Naive thymus-derived CD8-positive, alpha-beta T cell (primary cell): ENCODE data around the gene KPNA3. TPM values are rescaled to one million over a fixed set of nuclear protein-coding genes. Genes with fewer than 3 reads are reported as not detected.
A peak's percentile ranks its signal among the peaks of the same experiment; 100 is the strongest.

Experiments
- ATAC-seq, 2 donors: fragments of 150-1000 bp; cut with Tn5 transposase in 1 of 2; sonication (Bioruptor Pico), chemical (Tn5 transposase) in 1 of 2; 1 replicate in 1 of 2; 2 replicates in 1 of 2; pipeline ENCODE4 v1.10.0; 2021; ENCODE audit warnings: mild to moderate bottlenecking in 2 of 2, moderate library complexity in 2 of 2
- POLR2A ChIA-PET: fragments of 350-600 bp; sonication (Branson Sonifier 250); formaldehyde crosslinking; loops from one replicate; lab custom pipeline; 2021; ENCODE audit warnings: antibody characterized with exemption; lab: Charles Lee
- DNase-seq, 10 donors: peaks; one replicate each; pipeline versions ENCODE4 v3.0.0 to v3.0.0-alpha.2; 2020 to 2022
- H3K27ac Mint-ChIP-seq, 10 donors: one replicate each; pipeline ENCODE4 v1.8.0; 2020 to 2022; ENCODE audit warnings: mild to moderate bottlenecking in 10 of 10, mixed read lengths in 10 of 10, moderate library complexity in 4 of 10, inconsistent platforms in 1 of 10
- H3K27me3 Mint-ChIP-seq, 5 donors: one replicate each; pipeline ENCODE4 v1.8.0; 2021 to 2022; ENCODE audit warnings: mixed read lengths in 5 of 5
- H3K36me3 Mint-ChIP-seq, 3 donors: one replicate each; pipeline ENCODE4 v1.8.0; 2020 to 2022; ENCODE audit warnings: mixed read lengths in 3 of 3, mild to moderate bottlenecking in 2 of 3, inconsistent platforms in 1 of 3
- H3K4me1 Mint-ChIP-seq, 4 donors: one replicate each; pipeline ENCODE4 v1.8.0; 2021 to 2022; ENCODE audit warnings: mixed read lengths in 4 of 4
- H3K4me3 Mint-ChIP-seq, 10 donors: one replicate each; pipeline ENCODE4 v1.8.0; 2020 to 2022; ENCODE audit warnings: mild to moderate bottlenecking in 10 of 10, mixed read lengths in 10 of 10, moderate library complexity in 6 of 10, inconsistent platforms in 1 of 10
- H3K9me3 Mint-ChIP-seq, 9 donors: one replicate each; pipeline ENCODE4 v1.8.0; 2020 to 2022; ENCODE audit warnings: mixed read lengths in 9 of 9, mild to moderate bottlenecking in 3 of 9, inconsistent platforms in 1 of 9, moderate library complexity in 1 of 9
- polyA plus RNA-seq, 3 donors: library from polyadenylated mRNA; unstranded; fragments of 300-500 nt; fragmentation: Illumina TruSeq; gene quantifications; one replicate each; pipeline ENCODE4 v1.2.3, GENCODE V29; 2021
- total RNA-seq, 8 experiments: library from RNA in 2 of 8; stranded (reverse) in 2 of 8; gene quantifications; one replicate each; pipeline ENCODE4 v1.2.3 and lab custom pipeline; 2021 to 2026

Gene KPNA3
- total and polyA plus RNA-seq, 5 experiments from 2014 or later = 20.2 to 27.3 (median 22.7) TPM

GRCh38 chr13:49690133-49690994 is 102.1 kb downstream of the KPNA3 start:
- Mint-ChIP-seq H3K27me3 (no peaks in the 10 kb centered on the region), H3K27ac (peak overlapping the region; percentile 15 to 89 (median 79)), H3K4me1 (peaks cover 13 to 60% (median 29%) of the 10 kb centered on the region in 4 donors), H3K9me3 (no peaks in the 10 kb centered on the region), H3K4me3 (peak overlapping the region; percentile 82 to 94 (median 89)), H3K36me3 (peaks cover 0 to 16% (median 0%) of the 10 kb centered on the region in 3 donors)
- POLR2A ChIA-PET = interaction anchor here (0.7 to 3.2 kb wide), 8 partner anchors 8 to 1535 kb away, joined by 3 to 24 read pairs (median 4); partner anchors contain the start of genes CAB39L, CDADC1, KPNA3 and SETDB2
- ATAC-seq = peak; percentile 1 to 3
- peak in 1 of 10 donors; percentile 11 for DNase-seq

GRCh38 chr13:49683489-49683888 is 109.0 kb downstream of the KPNA3 start:
- ATAC-seq (no peak), DNase-seq (no peak)
- Mint-ChIP-seq H3K9me3 (no peaks in the 10 kb centered on the region), H3K4me3 (peak overlapping the region in 1 of 10 donors; percentile 26), H3K27me3 (no peaks in the 10 kb centered on the region), H3K27ac (peak overlapping the region in 1 of 10 donors; percentile 59), H3K36me3 (peaks cover 0 to 25% (median 0%) of the 10 kb centered on the region in 3 donors), H3K4me1 (peaks cover 10 to 57% (median 17%) of the 10 kb centered on the region in 4 donors)
- POLR2A ChIA-PET = interaction anchor here (0.6 to 1.4 kb wide), 2 partner anchors 8 to 20 kb away, joined by 3 read pairs; partner anchors contain the start of gene EBPL

- no peaks in the 10 kb centered on the region for H3K9me3 Mint-ChIP-seq
- POLR2A ChIA-PET = interaction anchor here (0.6 to 1.4 kb wide), 2 partner anchors 9 to 1635 kb away, joined by 3 read pairs; partner anchors contain the start of gene EBPL
- H3K4me1 Mint-ChIP-seq = peaks cover 6 to 48% (median 14%) of the 10 kb centered on the region in 4 donors
- H3K27ac Mint-ChIP-seq = peak overlapping the region in 6 of 10 donors; percentile 8 to 59 (median 48)
- no peak for DNase-seq
- peaks cover 0 to 26% (median 3%) of the 10 kb centered on the region in 3 donors for H3K36me3 Mint-ChIP-seq
- ATAC-seq = no peak
- no peak overlapping the region for H3K4me3 Mint-ChIP-seq
- no peaks in the 10 kb centered on the region for H3K27me3 Mint-ChIP-seq
Measured at GRCh38 chr13:49681842-49682435, 110.5 kb downstream of the KPNA3 start.

- H3K36me3 Mint-ChIP-seq = peaks cover 0 to 20% (median 5%) of the 10 kb centered on the region in 3 donors
- H3K9me3 Mint-ChIP-seq = no peaks in the 10 kb centered on the region
- H3K27ac Mint-ChIP-seq = peak overlapping the region in 4 of 10 donors; percentile 34 to 70 (median 52)
- DNase-seq (peak in 2 of 10 donors; percentile 10 to 11), ATAC-seq (peak in 1 of 2 donors; percentile 52)
- H3K4me1 Mint-ChIP-seq = peaks cover 3 to 33% (median 8%) of the 10 kb centered on the region in 4 donors
- POLR2A ChIA-PET = no interaction called here
- no peak overlapping the region for H3K4me3 Mint-ChIP-seq
- no peaks in the 10 kb centered on the region for H3K27me3 Mint-ChIP-seq
Measured at GRCh38 chr13:49679246-49679645, 113.2 kb downstream of the KPNA3 start.

GRCh38 chr13:49678191-49678914 is 114.1 kb downstream of the KPNA3 start:
- H3K4me3 Mint-ChIP-seq = no peak overlapping the region

GRCh38 chr13:49676581-49677298 is 115.7 kb downstream of the KPNA3 start:
- ATAC-seq = no peak
- Mint-ChIP-seq H3K4me1 (peaks cover 3 to 24% (median 8%) of the 10 kb centered on the region in 4 donors), H3K27ac (peak overlapping the region in 1 of 10 donors; percentile 3), H3K36me3 (peaks cover 0 to 21% (median 5%) of the 10 kb centered on the region in 3 donors), H3K4me3 (no peak overlapping the region), H3K9me3 (no peaks in the 10 kb centered on the region), H3K27me3 (no peaks in the 10 kb centered on the region)
- no peak for DNase-seq
- POLR2A ChIA-PET = no interaction called here

More at GRCh38 chr13:49678191-49678914, 114.1 kb downstream of the KPNA3 start:
- H3K36me3 Mint-ChIP-seq = peaks cover 0 to 21% (median 5%) of the 10 kb centered on the region in 3 donors
- no peaks in the 10 kb centered on the region for H3K9me3 Mint-ChIP-seq
- H3K27ac Mint-ChIP-seq = no peak overlapping the region
- ATAC-seq (no peak), DNase-seq (no peak)
- peaks cover 3 to 31% (median 8%) of the 10 kb centered on the region in 4 donors for H3K4me1 Mint-ChIP-seq
- H3K27me3 Mint-ChIP-seq = no peaks in the 10 kb centered on the region
- POLR2A ChIA-PET = no interaction called here

GRCh38 chr13:49670828-49671227 is 121.7 kb downstream of the KPNA3 start:
- POLR2A ChIA-PET = no interaction called here
- Mint-ChIP-seq H3K9me3 (no peaks in the 10 kb centered on the region), H3K4me1 (peaks cover 0 to 9% (median 1%) of the 10 kb centered on the region in 4 donors), H3K27me3 (no peaks in the 10 kb centered on the region), H3K27ac (no peak overlapping the region), H3K36me3 (peaks cover 0 to 36% (median 12%) of the 10 kb centered on the region in 3 donors), H3K4me3 (no peak overlapping the region)
- ATAC-seq = no peak
- DNase-seq = no peak

GRCh38 chr13:49669735-49670309 is 122.7 kb downstream of the KPNA3 start:
- peak in 2 of 10 donors; percentile 16 to 44 for DNase-seq
- POLR2A ChIA-PET = no interaction called here
- Mint-ChIP-seq H3K4me1 (peaks cover 0 to 9% (median 0%) of the 10 kb centered on the region in 4 donors), H3K27me3 (no peaks in the 10 kb centered on the region), H3K36me3 (peaks cover 0 to 33% (median 13%) of the 10 kb centered on the region in 3 donors), H3K9me3 (no peaks in the 10 kb centered on the region), H3K27ac (peak overlapping the region in 1 of 10 donors; percentile 26), H3K4me3 (no peak overlapping the region)
- peak in 1 of 2 donors; percentile 39 for ATAC-seq

- Mint-ChIP-seq H3K9me3 (no peaks in the 10 kb centered on the region), H3K36me3 (peaks cover 0 to 34% (median 17%) of the 10 kb centered on the region in 3 donors), H3K27me3 (no peaks in the 10 kb centered on the region), H3K4me1 (peaks cover 0 to 5% (median 0%) of the 10 kb centered on the region in 4 donors), H3K4me3 (no peak overlapping the region), H3K27ac (peak overlapping the region in 2 of 10 donors; percentile 47 to 71)
- DNase-seq (no peak), ATAC-seq (no peak)
- POLR2A ChIA-PET = no interaction called here
Measured at GRCh38 chr13:49667773-49668172, 124.7 kb downstream of the KPNA3 start.

GRCh38 chr13:49664606-49665005 is 127.9 kb downstream of the KPNA3 start:
- H3K36me3 Mint-ChIP-seq = peaks cover 0 to 60% (median 26%) of the 10 kb centered on the region in 3 donors
- POLR2A ChIA-PET = no interaction called here
- DNase-seq (no peak), ATAC-seq (no peak)
- H3K4me3 Mint-ChIP-seq = no peak overlapping the region
- H3K27ac Mint-ChIP-seq = no peak overlapping the region
- no peaks in the 10 kb centered on the region for H3K9me3 Mint-ChIP-seq
- no peaks in the 10 kb centered on the region for H3K27me3 Mint-ChIP-seq
- no peaks in the 10 kb centered on the region for H3K4me1 Mint-ChIP-seq

GRCh38 chr13:49657241-49657641 is 135.2 kb downstream of the KPNA3 start:
- Mint-ChIP-seq H3K36me3 (peaks cover 0 to 41% (median 19%) of the 10 kb centered on the region in 3 donors), H3K27ac (no peak overlapping the region), H3K4me1 (peaks cover 0 to 7% (median 0%) of the 10 kb centered on the region in 4 donors), H3K4me3 (no peak overlapping the region), H3K27me3 (no peaks in the 10 kb centered on the region), H3K9me3 (no peaks in the 10 kb centered on the region)
- no peak for ATAC-seq
- DNase-seq = no peak
- POLR2A ChIA-PET = no interaction called here
